Measurements from ENCODE around the gene TRPV4.

DNA sequence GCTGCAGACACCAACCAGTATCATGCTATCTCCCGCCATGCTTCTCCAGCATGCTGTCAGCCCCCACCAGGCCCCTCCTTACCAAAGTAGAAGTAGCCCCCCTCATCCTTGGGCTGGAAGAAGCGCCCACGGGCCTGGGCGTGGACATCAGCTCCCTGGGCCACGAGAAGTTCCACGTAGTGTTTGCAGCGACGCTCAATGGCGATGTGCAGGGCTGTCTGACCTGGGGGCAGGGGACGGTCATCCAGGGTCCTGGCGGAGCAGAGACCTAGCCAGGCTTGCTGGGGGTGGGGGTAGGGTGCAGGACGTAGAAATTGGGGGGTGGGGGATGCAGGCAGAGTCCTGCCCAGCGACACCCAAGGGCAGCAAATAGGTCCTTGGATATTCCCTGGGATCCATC, 32.7 kb downstream of the TRPV4 start:
- TF ChIP-seq CTCF (IDR thresholded peaks at IDR 0.05 in 4 of 5, conservative IDR thresholded peaks at IDR 0.05 in 1 of 5), result no peak
- no peak for TF ChIP-seq POLR2A (IDR thresholded peaks at IDR 0.05)
